Fibroblast of lung (primary cell): ENCODE data around the gene CLDND1.

Experiments used
- EZH2 ChIP-seq: IDR thresholded peaks from 2 replicates; pipeline ENCODE4 v1.5.1; 2012; ENCODE audit warnings: low read length, control low read depth, mild to moderate bottlenecking; ENCODE audit errors: missing control alignments
- TF ChIP-seq, protein P1 (sequence below), 2 donors: IDR thresholded peaks in 1 of 2; conservative IDR thresholded peaks in 1 of 2; 1 replicate in 1 of 2; 2 replicates in 1 of 2; pipeline ENCODE4 v1.5.1; 2011 to 2012; ENCODE audit warnings: low read length in 2 of 2, control low read depth in 1 of 2, inconsistent platforms in 1 of 2, low read depth in 1 of 2, mild to moderate bottlenecking in 1 of 2

DNA sequence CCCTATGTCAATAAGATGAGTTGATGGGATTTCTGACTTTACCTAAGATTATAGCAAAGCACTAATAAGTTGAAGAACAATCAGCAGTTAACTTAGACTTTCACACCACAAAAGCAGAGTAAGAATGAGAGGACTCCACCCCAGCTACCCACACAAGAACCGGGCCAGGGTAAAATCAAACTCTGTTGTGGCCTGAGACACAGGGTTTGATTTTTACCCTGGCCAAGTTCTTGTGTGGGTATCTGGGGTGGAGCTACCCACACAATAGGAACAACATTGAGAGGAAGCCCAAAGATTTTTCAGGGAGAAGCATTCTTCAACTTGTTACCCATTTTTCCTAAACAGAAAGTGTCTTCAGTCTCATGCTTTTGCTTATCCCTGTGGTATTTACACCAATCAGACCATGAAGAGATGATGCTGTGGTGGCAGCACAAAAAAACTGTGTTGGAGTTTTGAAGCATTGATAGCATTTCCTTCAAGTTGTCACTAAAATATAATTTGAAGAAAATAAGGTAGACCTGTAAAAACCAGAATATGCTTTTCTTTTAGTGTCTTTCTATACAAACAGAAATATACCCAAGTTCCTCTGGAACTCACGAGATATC, 45.1 kb upstream of the CLDND1 start:
- TF ChIP-seq, protein P1, sequence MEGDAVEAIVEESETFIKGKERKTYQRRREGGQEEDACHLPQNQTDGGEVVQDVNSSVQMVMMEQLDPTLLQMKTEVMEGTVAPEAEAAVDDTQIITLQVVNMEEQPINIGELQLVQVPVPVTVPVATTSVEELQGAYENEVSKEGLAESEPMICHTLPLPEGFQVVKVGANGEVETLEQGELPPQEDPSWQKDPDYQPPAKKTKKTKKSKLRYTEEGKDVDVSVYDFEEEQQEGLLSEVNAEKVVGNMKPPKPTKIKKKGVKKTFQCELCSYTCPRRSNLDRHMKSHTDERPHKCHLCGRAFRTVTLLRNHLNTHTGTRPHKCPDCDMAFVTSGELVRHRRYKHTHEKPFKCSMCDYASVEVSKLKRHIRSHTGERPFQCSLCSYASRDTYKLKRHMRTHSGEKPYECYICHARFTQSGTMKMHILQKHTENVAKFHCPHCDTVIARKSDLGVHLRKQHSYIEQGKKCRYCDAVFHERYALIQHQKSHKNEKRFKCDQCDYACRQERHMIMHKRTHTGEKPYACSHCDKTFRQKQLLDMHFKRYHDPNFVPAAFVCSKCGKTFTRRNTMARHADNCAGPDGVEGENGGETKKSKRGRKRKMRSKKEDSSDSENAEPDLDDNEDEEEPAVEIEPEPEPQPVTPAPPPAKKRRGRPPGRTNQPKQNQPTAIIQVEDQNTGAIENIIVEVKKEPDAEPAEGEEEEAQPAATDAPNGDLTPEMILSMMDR (conservative IDR thresholded peaks at IDR 0.05 in 1 of 2, IDR thresholded peaks at IDR 0.05 in 1 of 2; ENCODE audit: low read depth in 1 of 2, low read length in 2 of 2) = no peak
- TF ChIP-seq EZH2 = no peak
